SK-N-SH treated with all-trans-retinoic acid at 6 μM for 48 hours (cell line): ENCODE measurements around the gene CALML3.

Source experiments
- ARNTL ChIP-seq: fragments of 450-650 bp; formaldehyde crosslinking; IDR thresholded peaks from 2 replicates; pipeline ENCODE4 v1.5.0; 2020; ENCODE audit warnings: low read depth, mild to moderate bottlenecking, moderate library complexity, borderline replicate concordance
- CSDC2 ChIP-seq: fragments of 250-450 bp; sonication (Bioruptor Pico); IDR thresholded peaks from 2 replicates; pipeline ENCODE4 v1.5.0; 2020; ENCODE audit warnings: mild to moderate bottlenecking, moderate library complexity
- ISL1 ChIP-seq: fragments of 250-450 bp; sonication (Bioruptor Pico); IDR thresholded peaks from 2 replicates; pipeline ENCODE4 v2.1.2; 2022; ENCODE audit warnings: mild to moderate bottlenecking, moderate library complexity
- OSR1 ChIP-seq: fragments of 250-450 bp; sonication (Bioruptor Pico); IDR thresholded peaks from 2 replicates; pipeline ENCODE4 v1.8.0; 2022; ENCODE audit warnings: moderate library complexity, mild to moderate bottlenecking, inconsistent platforms
- RARB ChIP-seq: fragments of 250-450 bp; sonication (Bioruptor Pico); IDR thresholded peaks from 2 replicates; pipeline ENCODE4 v1.8.0; 2021; ENCODE audit warnings: mild to moderate bottlenecking, moderate library complexity
- SNAI2 ChIP-seq: fragments of 250-450 bp; sonication (Bioruptor Pico); IDR thresholded peaks from 2 replicates; pipeline ENCODE4 v1.5.0; 2020; ENCODE audit warnings: mild to moderate bottlenecking, moderate library complexity
- TOX ChIP-seq: fragments of 250-450 bp; sonication (Bioruptor Pico); IDR thresholded peaks from 2 replicates; pipeline ENCODE4 v1.8.0; 2021; ENCODE audit warnings: mild to moderate bottlenecking, moderate library complexity, borderline replicate concordance
- ZFP3 ChIP-seq: fragments of 250-450 bp; sonication (Bioruptor Pico); IDR thresholded peaks from 2 replicates; pipeline ENCODE4 v1.5.0; 2020; ENCODE audit warnings: mild to moderate bottlenecking, moderate library complexity
- ZFP30 ChIP-seq: fragments of 450-650 bp; formaldehyde crosslinking; IDR thresholded peaks from 2 replicates; pipeline ENCODE4 v1.5.0; 2022; ENCODE audit warnings: mild to moderate bottlenecking, moderate library complexity
- ZNF70 ChIP-seq: fragments of 450-650 bp; formaldehyde crosslinking; IDR thresholded peaks from 2 replicates; pipeline ENCODE4 v1.5.0; 2020; ENCODE audit warnings: mild to moderate bottlenecking, moderate library complexity
- TF ChIP-seq, protein P1 (sequence below): fragments of 250-450 bp; sonication (Bioruptor Pico); IDR thresholded peaks from 2 replicates; pipeline ENCODE4 v1.5.1; 2020; ENCODE audit warnings: low read depth, mild to moderate bottlenecking, moderate library complexity
- TF ChIP-seq, protein P2 (sequence below): fragments of 250-450 bp; sonication (Bioruptor Pico); IDR thresholded peaks from 2 replicates; pipeline ENCODE4 v1.8.0; 2020; ENCODE audit warnings: mild to moderate bottlenecking, moderate library complexity, borderline replicate concordance
- TF ChIP-seq, protein P3 (sequence below): fragments of 250-450 bp; sonication (Bioruptor Pico); IDR thresholded peaks from 2 replicates; pipeline ENCODE4 v1.5.0; 2020; ENCODE audit warnings: mild to moderate bottlenecking, moderate library complexity

DNA sequence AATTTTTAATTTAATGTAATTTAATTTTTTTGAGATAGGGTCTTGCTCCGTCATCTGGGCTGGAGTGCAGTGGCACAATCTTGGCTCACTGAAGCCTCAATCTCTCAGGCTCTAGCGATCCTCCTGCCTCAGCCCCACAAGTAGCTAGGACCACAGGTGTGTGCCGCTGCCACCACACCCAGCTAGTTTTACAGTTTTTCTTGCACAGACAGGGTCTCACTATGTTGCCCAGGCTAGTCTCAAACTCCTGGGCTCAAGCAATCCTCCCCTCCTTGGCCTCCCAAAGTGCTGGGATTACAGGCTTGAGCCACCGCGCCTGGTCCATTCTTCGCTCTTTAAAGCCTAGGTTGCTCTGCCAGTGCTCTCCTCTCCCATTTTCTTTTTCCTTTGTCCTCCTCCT, 12.9 kb downstream of the CALML3 start:
- TF ChIP-seq, protein P1, sequence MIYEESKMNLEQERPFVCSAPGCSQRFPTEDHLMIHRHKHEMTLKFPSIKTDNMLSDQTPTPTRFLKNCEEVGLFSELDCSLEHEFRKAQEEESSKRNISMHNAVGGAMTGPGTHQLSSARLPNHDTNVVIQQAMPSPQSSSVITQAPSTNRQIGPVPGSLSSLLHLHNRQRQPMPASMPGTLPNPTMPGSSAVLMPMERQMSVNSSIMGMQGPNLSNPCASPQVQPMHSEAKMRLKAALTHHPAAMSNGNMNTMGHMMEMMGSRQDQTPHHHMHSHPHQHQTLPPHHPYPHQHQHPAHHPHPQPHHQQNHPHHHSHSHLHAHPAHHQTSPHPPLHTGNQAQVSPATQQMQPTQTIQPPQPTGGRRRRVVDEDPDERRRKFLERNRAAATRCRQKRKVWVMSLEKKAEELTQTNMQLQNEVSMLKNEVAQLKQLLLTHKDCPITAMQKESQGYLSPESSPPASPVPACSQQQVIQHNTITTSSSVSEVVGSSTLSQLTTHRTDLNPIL, result no peak
- TF ChIP-seq ARNTL (no peak), SNAI2 (CRISPR knock-in tag) (no peak), ISL1 (CRISPR knock-in tag) (no peak), RARB (CRISPR knock-in tag) (no peak), OSR1 (CRISPR knock-in tag) (no peak), ZFP3 (CRISPR knock-in tag) (no peak), ZFP30 (CRISPR knock-in tag) (no peak), ZNF70 (no peak), CSDC2 (no peak), TOX (CRISPR knock-in tag) (no peak)
- TF ChIP-seq, protein P2, sequence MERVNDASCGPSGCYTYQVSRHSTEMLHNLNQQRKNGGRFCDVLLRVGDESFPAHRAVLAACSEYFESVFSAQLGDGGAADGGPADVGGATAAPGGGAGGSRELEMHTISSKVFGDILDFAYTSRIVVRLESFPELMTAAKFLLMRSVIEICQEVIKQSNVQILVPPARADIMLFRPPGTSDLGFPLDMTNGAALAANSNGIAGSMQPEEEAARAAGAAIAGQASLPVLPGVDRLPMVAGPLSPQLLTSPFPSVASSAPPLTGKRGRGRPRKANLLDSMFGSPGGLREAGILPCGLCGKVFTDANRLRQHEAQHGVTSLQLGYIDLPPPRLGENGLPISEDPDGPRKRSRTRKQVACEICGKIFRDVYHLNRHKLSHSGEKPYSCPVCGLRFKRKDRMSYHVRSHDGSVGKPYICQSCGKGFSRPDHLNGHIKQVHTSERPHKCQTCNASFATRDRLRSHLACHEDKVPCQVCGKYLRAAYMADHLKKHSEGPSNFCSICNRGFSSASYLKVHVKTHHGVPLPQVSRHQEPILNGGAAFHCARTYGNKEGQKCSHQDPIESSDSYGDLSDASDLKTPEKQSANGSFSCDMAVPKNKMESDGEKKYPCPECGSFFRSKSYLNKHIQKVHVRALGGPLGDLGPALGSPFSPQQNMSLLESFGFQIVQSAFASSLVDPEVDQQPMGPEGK (CRISPR knock-in tag), result no peak
- TF ChIP-seq, protein P3, sequence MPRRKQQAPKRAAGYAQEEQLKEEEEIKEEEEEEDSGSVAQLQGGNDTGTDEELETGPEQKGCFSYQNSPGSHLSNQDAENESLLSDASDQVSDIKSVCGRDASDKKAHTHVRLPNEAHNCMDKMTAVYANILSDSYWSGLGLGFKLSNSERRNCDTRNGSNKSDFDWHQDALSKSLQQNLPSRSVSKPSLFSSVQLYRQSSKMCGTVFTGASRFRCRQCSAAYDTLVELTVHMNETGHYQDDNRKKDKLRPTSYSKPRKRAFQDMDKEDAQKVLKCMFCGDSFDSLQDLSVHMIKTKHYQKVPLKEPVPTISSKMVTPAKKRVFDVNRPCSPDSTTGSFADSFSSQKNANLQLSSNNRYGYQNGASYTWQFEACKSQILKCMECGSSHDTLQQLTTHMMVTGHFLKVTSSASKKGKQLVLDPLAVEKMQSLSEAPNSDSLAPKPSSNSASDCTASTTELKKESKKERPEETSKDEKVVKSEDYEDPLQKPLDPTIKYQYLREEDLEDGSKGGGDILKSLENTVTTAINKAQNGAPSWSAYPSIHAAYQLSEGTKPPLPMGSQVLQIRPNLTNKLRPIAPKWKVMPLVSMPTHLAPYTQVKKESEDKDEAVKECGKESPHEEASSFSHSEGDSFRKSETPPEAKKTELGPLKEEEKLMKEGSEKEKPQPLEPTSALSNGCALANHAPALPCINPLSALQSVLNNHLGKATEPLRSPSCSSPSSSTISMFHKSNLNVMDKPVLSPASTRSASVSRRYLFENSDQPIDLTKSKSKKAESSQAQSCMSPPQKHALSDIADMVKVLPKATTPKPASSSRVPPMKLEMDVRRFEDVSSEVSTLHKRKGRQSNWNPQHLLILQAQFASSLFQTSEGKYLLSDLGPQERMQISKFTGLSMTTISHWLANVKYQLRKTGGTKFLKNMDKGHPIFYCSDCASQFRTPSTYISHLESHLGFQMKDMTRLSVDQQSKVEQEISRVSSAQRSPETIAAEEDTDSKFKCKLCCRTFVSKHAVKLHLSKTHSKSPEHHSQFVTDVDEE (CRISPR knock-in tag), result no peak
